GM12878 (cell line): ENCODE results near the gene GALNT18. TPM values are rescaled to one million over a fixed set of nuclear protein-coding genes. Genes with fewer than 3 reads are reported as not detected.
A peak's percentile ranks its signal among the peaks of the same experiment; 100 is the strongest.

ENCODE experiments used
- ESRRA ChIP-seq: IDR thresholded peaks from 2 replicates; pipeline ENCODE4 v1.6.1; 2012; ENCODE audit warnings: mild to moderate bottlenecking, low read length, improper control_type of control experiment
- GABPA ChIP-seq: IDR thresholded peaks from 2 replicates; pipeline ENCODE4 v1.6.1; 2014; ENCODE audit warnings: antibody characterized with exemption, low read depth, mild to moderate bottlenecking, inconsistent platforms
- IKZF2 ChIP-seq, 2 experiments: fragments of 450-650 bp; IDR thresholded peaks; 2 replicates each; pipeline ENCODE4 v1.6.1; 2017; ENCODE audit warnings: mild to moderate bottlenecking in 2 of 2, moderate library complexity in 2 of 2
- MTA3 ChIP-seq: IDR thresholded peaks from 2 replicates; pipeline ENCODE4 v1.6.1; 2012; ENCODE audit warnings: low read length, inconsistent platforms, borderline replicate concordance
- polyA plus RNA-seq, 11 experiments: library from polyadenylated mRNA; depleted of rRNA in 4 of 11; unstranded in 6 of 11; stranded (reverse) in 5 of 11; fragments of >200 nt; fragmentation: Nextera tagmentation in 4 of 11; fragmentation: Illumina TruSeq in 1 of 11; extraction: Ambion mirVana in 4 of 11; extraction: Trizol in 1 of 11; gene quantifications; 1 replicate in 1 of 11; 2 replicates in 10 of 11; pipeline versions ENCODE4 v1.2.1 to v1.2.3, GENCODE V29; 2011 to 2016; ENCODE audit warnings: inconsistent platforms in 2 of 11, missing spikeins in 2 of 11, low read depth in 1 of 11
- total RNA-seq, 4 experiments: library from RNA; depleted of rRNA in 3 of 4; stranded (reverse); fragments of >200 nt in 3 of 4; fragmentation: Illumina TruSeq in 1 of 4; extraction: Trizol in 1 of 4; gene quantifications; 2 replicates each; pipeline versions ENCODE4 v1.2.1 to v1.2.3, GENCODE V29; 2013 to 2021
- TF ChIP-seq, protein P1 (sequence below): fragments of 450-650 bp; formaldehyde crosslinking; IDR thresholded peaks from 2 replicates; pipeline ENCODE4 v1.4.0; 2022; ENCODE audit warnings: mild to moderate bottlenecking, moderate library complexity
- TF ChIP-seq, protein P2 (sequence below): fragments of 450-650 bp; formaldehyde crosslinking; IDR thresholded peaks from 2 replicates; pipeline ENCODE4 v1.5.0; 2022; ENCODE audit warnings: mild to moderate bottlenecking, missing genetic modification characterization
- TF ChIP-seq, protein P3 (sequence below): IDR thresholded peaks from 2 replicates; pipeline ENCODE4 v1.6.1; 2011; ENCODE audit warnings: mild to moderate bottlenecking, low read depth, low read length, moderate library complexity; ENCODE audit not compliant: insufficient replicate concordance
- TF ChIP-seq, protein P4 (sequence below): fragments of 450-650 bp; IDR thresholded peaks from 2 replicates; pipeline ENCODE4 v1.6.1; 2017; ENCODE audit warnings: borderline replicate concordance
- TF ChIP-seq, protein P5 (sequence below): fragments of 450-650 bp; IDR thresholded peaks from 2 replicates; pipeline ENCODE4 v1.6.1; 2017; ENCODE audit warnings: mild to moderate bottlenecking, moderate library complexity
- TF ChIP-seq, protein P6 (sequence below): fragments of 450-650 bp; IDR thresholded peaks from 2 replicates; pipeline ENCODE4 v1.6.1; 2017; ENCODE audit warnings: low read depth, mild to moderate bottlenecking, moderate library complexity

The GALNT18 gene
- total and polyA plus RNA-seq, 10 of the 15 experiments (the other 5 are each of a cell fraction or from before 2014, with no cell fraction given) = 1.2 to 14.2 (median 6.3) TPM

DNA sequence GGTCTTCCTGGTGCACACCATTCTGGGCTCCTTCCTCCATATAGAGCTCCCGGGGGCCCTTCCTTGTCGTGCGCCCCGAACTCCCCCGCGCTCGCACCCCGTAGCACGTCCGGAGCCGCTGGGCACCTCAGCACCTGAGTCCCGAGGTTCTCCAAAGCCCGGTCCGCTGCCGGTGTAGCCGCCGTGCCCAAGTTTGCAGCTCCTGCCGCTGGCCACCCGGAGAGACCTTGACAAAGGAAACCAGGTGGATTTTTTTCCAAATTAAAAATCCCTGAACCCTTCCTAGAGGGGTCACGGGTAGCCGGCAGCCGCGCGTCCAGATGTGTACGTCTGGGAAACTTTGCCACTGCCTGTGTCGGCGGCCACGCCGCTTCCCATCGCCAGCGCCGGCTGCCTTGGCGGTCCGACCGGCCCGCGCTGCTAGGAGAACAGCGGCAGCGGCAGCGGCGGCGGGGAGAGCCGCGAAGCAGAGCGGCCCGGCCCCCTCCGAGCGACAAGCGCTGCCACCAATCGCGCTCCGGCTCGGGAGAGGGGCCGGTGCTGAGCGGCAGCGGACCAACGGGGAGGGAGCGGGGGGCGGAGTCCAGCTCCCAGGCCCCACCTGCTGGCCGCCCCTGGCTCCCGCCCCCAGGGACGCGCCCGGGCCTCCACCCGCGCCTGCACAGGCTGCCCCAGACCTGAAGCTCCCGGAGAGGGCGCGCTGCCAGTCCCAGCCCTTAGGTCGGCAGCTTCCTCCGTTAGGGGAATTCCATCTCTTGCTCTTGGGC is at the start of gene GALNT18 (continued):
- TF ChIP-seq, protein P1, sequence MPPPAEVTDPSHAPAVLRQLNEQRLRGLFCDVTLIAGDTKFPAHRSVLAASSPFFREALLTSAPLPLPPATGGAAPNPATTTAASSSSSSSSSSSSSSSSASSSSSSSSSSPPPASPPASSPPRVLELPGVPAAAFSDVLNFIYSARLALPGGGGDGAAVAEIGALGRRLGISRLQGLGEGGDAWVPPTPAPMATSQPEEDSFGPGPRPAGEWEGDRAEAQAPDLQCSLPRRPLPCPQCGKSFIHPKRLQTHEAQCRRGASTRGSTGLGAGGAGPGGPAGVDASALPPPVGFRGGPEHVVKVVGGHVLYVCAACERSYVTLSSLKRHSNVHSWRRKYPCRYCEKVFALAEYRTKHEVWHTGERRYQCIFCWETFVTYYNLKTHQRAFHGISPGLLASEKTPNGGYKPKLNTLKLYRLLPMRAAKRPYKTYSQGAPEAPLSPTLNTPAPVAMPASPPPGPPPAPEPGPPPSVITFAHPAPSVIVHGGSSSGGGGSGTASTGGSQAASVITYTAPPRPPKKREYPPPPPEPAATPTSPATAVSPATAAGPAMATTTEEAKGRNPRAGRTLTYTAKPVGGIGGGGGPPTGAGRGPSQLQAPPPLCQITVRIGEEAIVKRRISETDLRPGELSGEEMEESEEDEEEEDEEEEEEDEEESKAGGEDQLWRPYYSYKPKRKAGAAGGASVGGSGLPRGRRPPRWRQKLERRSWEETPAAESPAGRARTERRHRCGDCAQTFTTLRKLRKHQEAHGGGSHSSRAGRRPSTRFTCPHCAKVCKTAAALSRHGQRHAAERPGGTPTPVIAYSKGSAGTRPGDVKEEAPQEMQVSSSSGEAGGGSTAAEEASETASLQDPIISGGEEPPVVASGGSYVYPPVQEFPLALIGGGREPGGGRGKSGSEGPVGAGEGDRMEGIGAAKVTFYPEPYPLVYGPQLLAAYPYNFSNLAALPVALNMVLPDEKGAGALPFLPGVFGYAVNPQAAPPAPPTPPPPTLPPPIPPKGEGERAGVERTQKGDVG (CRISPR knock-in tag) = no peak
- no peak for TF ChIP-seq GABPA
- TF ChIP-seq, protein P2, sequence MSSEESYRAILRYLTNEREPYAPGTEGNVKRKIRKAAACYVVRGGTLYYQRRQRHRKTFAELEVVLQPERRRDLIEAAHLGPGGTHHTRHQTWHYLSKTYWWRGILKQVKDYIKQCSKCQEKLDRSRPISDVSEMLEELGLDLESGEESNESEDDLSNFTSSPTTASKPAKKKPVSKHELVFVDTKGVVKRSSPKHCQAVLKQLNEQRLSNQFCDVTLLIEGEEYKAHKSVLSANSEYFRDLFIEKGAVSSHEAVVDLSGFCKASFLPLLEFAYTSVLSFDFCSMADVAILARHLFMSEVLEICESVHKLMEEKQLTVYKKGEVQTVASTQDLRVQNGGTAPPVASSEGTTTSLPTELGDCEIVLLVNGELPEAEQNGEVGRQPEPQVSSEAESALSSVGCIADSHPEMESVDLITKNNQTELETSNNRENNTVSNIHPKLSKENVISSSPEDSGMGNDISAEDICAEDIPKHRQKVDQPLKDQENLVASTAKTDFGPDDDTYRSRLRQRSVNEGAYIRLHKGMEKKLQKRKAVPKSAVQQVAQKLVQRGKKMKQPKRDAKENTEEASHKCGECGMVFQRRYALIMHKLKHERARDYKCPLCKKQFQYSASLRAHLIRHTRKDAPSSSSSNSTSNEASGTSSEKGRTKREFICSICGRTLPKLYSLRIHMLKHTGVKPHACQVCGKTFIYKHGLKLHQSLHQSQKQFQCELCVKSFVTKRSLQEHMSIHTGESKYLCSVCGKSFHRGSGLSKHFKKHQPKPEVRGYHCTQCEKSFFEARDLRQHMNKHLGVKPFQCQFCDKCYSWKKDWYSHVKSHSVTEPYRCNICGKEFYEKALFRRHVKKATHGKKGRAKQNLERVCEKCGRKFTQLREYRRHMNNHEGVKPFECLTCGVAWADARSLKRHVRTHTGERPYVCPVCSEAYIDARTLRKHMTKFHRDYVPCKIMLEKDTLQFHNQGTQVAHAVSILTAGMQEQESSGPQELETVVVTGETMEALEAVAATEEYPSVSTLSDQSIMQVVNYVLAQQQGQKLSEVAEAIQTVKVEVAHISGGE = no peak
- TF ChIP-seq, protein P3, sequence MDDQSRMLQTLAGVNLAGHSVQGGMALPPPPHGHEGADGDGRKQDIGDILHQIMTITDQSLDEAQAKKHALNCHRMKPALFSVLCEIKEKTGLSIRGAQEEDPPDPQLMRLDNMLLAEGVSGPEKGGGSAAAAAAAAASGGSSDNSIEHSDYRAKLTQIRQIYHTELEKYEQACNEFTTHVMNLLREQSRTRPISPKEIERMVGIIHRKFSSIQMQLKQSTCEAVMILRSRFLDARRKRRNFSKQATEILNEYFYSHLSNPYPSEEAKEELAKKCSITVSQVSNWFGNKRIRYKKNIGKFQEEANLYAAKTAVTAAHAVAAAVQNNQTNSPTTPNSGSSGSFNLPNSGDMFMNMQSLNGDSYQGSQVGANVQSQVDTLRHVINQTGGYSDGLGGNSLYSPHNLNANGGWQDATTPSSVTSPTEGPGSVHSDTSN = peak; percentile 95
- no peak for TF ChIP-seq IKZF2 (IDR thresholded peaks at IDR 0.05)
- TF ChIP-seq, protein P4, sequence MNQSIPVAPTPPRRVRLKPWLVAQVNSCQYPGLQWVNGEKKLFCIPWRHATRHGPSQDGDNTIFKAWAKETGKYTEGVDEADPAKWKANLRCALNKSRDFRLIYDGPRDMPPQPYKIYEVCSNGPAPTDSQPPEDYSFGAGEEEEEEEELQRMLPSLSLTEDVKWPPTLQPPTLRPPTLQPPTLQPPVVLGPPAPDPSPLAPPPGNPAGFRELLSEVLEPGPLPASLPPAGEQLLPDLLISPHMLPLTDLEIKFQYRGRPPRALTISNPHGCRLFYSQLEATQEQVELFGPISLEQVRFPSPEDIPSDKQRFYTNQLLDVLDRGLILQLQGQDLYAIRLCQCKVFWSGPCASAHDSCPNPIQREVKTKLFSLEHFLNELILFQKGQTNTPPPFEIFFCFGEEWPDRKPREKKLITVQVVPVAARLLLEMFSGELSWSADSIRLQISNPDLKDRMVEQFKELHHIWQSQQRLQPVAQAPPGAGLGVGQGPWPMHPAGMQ = no peak
- TF ChIP-seq MTA3 = no peak
- TF ChIP-seq, protein P5, sequence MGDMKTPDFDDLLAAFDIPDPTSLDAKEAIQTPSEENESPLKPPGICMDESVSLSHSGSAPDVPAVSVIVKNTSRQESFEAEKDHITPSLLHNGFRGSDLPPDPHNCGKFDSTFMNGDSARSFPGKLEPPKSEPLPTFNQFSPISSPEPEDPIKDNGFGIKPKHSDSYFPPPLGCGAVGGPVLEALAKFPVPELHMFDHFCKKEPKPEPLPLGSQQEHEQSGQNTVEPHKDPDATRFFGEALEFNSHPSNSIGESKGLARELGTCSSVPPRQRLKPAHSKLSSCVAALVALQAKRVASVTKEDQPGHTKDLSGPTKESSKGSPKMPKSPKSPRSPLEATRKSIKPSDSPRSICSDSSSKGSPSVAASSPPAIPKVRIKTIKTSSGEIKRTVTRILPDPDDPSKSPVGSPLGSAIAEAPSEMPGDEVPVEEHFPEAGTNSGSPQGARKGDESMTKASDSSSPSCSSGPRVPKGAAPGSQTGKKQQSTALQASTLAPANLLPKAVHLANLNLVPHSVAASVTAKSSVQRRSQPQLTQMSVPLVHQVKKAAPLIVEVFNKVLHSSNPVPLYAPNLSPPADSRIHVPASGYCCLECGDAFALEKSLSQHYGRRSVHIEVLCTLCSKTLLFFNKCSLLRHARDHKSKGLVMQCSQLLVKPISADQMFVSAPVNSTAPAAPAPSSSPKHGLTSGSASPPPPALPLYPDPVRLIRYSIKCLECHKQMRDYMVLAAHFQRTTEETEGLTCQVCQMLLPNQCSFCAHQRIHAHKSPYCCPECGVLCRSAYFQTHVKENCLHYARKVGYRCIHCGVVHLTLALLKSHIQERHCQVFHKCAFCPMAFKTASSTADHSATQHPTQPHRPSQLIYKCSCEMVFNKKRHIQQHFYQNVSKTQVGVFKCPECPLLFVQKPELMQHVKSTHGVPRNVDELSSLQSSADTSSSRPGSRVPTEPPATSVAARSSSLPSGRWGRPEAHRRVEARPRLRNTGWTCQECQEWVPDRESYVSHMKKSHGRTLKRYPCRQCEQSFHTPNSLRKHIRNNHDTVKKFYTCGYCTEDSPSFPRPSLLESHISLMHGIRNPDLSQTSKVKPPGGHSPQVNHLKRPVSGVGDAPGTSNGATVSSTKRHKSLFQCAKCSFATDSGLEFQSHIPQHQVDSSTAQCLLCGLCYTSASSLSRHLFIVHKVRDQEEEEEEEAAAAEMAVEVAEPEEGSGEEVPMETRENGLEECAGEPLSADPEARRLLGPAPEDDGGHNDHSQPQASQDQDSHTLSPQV = no peak
- no peak for TF ChIP-seq ESRRA
- TF ChIP-seq, protein P6, sequence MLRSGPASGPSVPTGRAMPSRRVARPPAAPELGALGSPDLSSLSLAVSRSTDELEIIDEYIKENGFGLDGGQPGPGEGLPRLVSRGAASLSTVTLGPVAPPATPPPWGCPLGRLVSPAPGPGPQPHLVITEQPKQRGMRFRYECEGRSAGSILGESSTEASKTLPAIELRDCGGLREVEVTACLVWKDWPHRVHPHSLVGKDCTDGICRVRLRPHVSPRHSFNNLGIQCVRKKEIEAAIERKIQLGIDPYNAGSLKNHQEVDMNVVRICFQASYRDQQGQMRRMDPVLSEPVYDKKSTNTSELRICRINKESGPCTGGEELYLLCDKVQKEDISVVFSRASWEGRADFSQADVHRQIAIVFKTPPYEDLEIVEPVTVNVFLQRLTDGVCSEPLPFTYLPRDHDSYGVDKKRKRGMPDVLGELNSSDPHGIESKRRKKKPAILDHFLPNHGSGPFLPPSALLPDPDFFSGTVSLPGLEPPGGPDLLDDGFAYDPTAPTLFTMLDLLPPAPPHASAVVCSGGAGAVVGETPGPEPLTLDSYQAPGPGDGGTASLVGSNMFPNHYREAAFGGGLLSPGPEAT = no peak
